OCI-LY1 (cell line): ENCODE results near the gene DICER1.

Experiments used
- H2AFZ ChIP-seq: fragments of 200-600 bp; sonication (generic), shearing (Covaris generic); 2 replicates; pipeline ENCODE4 v1.6.0; 2014; ENCODE audit warnings: antibody characterized with exemption, mild to moderate bottlenecking, low read length
- H3F3A ChIP-seq: fragments of 200-600 bp; sonication (generic), shearing (Covaris generic); 2 replicates; pipeline ENCODE4 v1.6.0; 2014; ENCODE audit warnings: mild to moderate bottlenecking, antibody characterized with exemption, low read length, moderate library complexity; ENCODE audit not compliant: insufficient read depth
- H3K27ac ChIP-seq: fragments of 200-600 bp; sonication (generic); 2 replicates; pipeline ENCODE4 v1.5.1; 2014; ENCODE audit warnings: low read length, mixed run types, mild to moderate bottlenecking, low read depth; ENCODE audit not compliant: poor library complexity, severe bottlenecking
- H3K27me3 ChIP-seq: fragments of 200-600 bp; sonication (generic); 2 replicates; pipeline ENCODE4 v1.6.0; 2014; ENCODE audit warnings: antibody characterized with exemption, mild to moderate bottlenecking, low read length, moderate library complexity; ENCODE audit not compliant: insufficient read depth
- H3K36me3 ChIP-seq: fragments of 200-600 bp; sonication (generic); 2 replicates; pipeline ENCODE4 v1.6.1; 2014; ENCODE audit warnings: mild to moderate bottlenecking, antibody characterized with exemption, low read length, moderate library complexity, mixed read lengths; ENCODE audit not compliant: insufficient read depth
- H3K4me1 ChIP-seq: fragments of 200-600 bp; sonication (generic); 2 replicates; pipeline ENCODE4 v1.5.1; 2014; ENCODE audit warnings: mild to moderate bottlenecking, low read length, moderate library complexity; ENCODE audit not compliant: insufficient read depth, severe bottlenecking
- H3K4me2 ChIP-seq: fragments of 200-600 bp; sonication (generic), shearing (Covaris generic); 2 replicates; pipeline ENCODE4 v1.6.1; 2014; ENCODE audit warnings: low read length
- H3K4me3 ChIP-seq: fragments of 200-600 bp; sonication (generic); 2 replicates; pipeline ENCODE4 v1.5.1; 2014; ENCODE audit warnings: low read length, low read depth, mild to moderate bottlenecking, mixed read lengths; ENCODE audit not compliant: poor library complexity, severe bottlenecking
- H3K79me2 ChIP-seq: fragments of 200-600 bp; shearing (Covaris generic); 2 replicates; pipeline ENCODE4 v1.6.1; 2016; ENCODE audit warnings: mixed run types, low read length, mixed read lengths; ENCODE audit not compliant: insufficient read depth
- H3K9ac ChIP-seq: fragments of 200-600 bp; sonication (generic), shearing (Covaris generic); 2 replicates; pipeline ENCODE4 v1.6.1; 2014; ENCODE audit warnings: mild to moderate bottlenecking, low read length, mixed read lengths
- H3K9me2 ChIP-seq: fragments of 200-600 bp; sonication (generic), shearing (Covaris generic); 2 replicates; pipeline ENCODE4 v1.6.1; 2014; ENCODE audit warnings: low read depth, mild to moderate bottlenecking, low read length, mixed read lengths
- H3K9me3 ChIP-seq: fragments of 200-600 bp; shearing (Covaris generic); 2 replicates; pipeline ENCODE4 v1.6.1; 2014; ENCODE audit warnings: low read length, mixed read lengths
- H4K20me1 ChIP-seq: fragments of 200-600 bp; sonication (generic), shearing (Covaris generic); 2 replicates; pipeline ENCODE4 v1.6.0; 2016; ENCODE audit warnings: mild to moderate bottlenecking, low read length; ENCODE audit not compliant: insufficient read depth
- EZH2 ChIP-seq: fragments of 200-600 bp; sonication (generic), shearing (Covaris generic); IDR thresholded peaks from 2 replicates; pipeline ENCODE4 v1.8.0; 2017; ENCODE audit warnings: borderline replicate concordance, mixed run types, mild to moderate bottlenecking, antibody characterized with exemption, low read length, moderate library complexity, mixed read lengths
- TF ChIP-seq, protein P1 (sequence below): fragments of 200-600 bp; sonication (generic), shearing (Covaris generic); IDR thresholded peaks from 2 replicates; pipeline ENCODE4 v1.5.1; 2017; ENCODE audit warnings: mild to moderate bottlenecking, antibody characterized with exemption, low read length, moderate library complexity, mixed read lengths

DICER1 gene

DNA sequence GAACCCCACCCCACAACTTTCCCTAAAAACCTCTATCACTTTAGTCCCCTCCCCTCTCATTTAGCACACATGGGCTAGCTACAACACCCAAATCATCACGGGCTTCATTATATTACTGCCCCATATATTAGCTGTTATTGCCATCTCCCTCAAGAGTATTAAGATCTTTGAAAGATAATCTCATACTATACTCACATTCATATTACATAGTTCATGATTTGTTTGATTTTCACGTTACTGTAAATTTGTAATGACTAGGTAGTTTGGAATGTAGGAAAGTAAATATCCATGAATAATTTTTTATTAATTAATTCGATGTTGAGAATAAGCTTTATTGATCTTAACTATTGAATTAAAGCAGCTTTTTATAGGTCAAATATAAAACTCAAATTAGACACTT lies 7.9 kb downstream of the DICER1 start:
- Histone ChIP-seq H3K9ac (no peak overlapping the region), H3K4me3 (no peak overlapping the region), H4K20me1 (no peaks in the 10 kb centered on the region), H3K79me2 (peaks cover 83% of the 10 kb centered on the region), H3K27ac (no peak overlapping the region), H3K27me3 (no peaks in the 10 kb centered on the region), H3K9me2 (no peaks in the 10 kb centered on the region), H3K4me1 (peaks cover 9% of the 10 kb centered on the region), H3K9me3 (peaks cover 3% of the 10 kb centered on the region; the same call in 1 of the 2 replicates), H3K36me3 (peaks cover 10% of the 10 kb centered on the region), H3K4me2 (no peak overlapping the region), H2AFZ (no peak overlapping the region), H3F3A (no peaks in the 10 kb centered on the region)
- TF ChIP-seq EZH2, result no peak
- TF ChIP-seq, protein P1, sequence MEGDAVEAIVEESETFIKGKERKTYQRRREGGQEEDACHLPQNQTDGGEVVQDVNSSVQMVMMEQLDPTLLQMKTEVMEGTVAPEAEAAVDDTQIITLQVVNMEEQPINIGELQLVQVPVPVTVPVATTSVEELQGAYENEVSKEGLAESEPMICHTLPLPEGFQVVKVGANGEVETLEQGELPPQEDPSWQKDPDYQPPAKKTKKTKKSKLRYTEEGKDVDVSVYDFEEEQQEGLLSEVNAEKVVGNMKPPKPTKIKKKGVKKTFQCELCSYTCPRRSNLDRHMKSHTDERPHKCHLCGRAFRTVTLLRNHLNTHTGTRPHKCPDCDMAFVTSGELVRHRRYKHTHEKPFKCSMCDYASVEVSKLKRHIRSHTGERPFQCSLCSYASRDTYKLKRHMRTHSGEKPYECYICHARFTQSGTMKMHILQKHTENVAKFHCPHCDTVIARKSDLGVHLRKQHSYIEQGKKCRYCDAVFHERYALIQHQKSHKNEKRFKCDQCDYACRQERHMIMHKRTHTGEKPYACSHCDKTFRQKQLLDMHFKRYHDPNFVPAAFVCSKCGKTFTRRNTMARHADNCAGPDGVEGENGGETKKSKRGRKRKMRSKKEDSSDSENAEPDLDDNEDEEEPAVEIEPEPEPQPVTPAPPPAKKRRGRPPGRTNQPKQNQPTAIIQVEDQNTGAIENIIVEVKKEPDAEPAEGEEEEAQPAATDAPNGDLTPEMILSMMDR, result no peak

DNA sequence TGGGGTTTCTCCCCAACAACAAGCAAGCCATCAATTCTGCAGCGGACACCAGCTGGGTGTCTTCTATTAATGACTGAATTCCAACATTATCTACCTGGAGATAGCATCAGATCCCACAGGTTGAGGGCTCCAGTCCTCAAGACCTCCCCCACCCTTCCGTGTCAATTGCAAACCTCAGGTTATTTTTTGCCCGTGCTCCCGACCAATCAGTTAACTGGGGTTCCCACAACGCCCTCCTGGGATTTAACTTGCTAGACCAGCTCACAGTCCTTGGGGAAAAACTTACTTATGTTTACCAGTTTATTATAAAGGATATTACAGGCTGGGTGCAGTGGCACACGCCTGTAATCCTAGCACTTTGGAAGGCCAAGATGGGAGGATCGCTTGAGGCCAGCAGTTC lies 9.7 kb downstream of the DICER1 start:
- no peak overlapping the region for H3K27ac ChIP-seq
- no peaks in the 10 kb centered on the region for H3K9me2 ChIP-seq
- no peaks in the 10 kb centered on the region for H4K20me1 ChIP-seq
- peaks cover 18% of the 10 kb centered on the region for H3K4me1 ChIP-seq
- no peak overlapping the region for H3K4me2 ChIP-seq
- H3K36me3 ChIP-seq, result peaks cover 10% of the 10 kb centered on the region
- H2AFZ ChIP-seq, result no peak overlapping the region
- no peak overlapping the region for H3K9ac ChIP-seq
- peaks cover 3% of the 10 kb centered on the region; the same call in 1 of the 2 replicates for H3K9me3 ChIP-seq
- H3K79me2 ChIP-seq, result peaks cover 81% of the 10 kb centered on the region
- no peaks in the 10 kb centered on the region for H3K27me3 ChIP-seq
- no peak overlapping the region for H3K4me3 ChIP-seq
- H3F3A ChIP-seq, result no peaks in the 10 kb centered on the region
- TF ChIP-seq EZH2, result no peak
- TF ChIP-seq, protein P1, result no peak

DNA sequence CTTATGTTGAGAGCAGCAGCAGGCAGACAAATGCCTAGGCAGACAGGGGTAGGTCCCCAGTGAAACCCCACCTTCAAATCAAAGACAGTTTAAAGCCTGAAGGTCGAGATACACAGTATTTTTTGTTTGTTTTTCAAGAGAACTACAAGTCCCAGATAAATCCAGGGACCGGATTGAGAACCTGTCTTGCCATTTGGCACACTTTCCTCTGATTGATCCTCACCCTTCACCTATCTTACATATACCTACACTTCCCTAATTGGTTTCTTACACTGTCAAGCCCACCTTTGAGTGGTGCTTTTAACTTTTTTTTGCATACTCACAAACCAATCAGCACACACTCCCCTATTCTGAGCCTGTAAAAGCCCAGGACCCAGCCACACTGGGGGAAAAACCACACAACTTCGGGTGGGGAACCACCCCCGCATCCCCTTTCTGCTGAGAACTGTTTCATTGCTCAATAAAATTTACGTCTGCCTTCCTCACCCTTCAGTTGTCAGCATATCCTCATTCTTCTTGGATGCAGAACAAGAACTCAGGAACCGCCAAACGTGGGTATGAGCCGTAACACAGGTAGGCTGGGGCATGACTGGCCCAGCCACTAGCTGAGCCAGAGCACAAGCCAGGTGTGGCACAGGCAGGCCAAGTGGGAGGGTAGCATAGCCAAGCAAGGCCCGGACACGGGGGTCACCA lies 11.1 kb downstream of the DICER1 start:
- Histone ChIP-seq H3K9me3 (peaks cover 3% of the 10 kb centered on the region; the same call in 1 of the 2 replicates), H3K4me2 (no peak overlapping the region), H3K9me2 (no peaks in the 10 kb centered on the region), H3K79me2 (peaks cover 80% of the 10 kb centered on the region), H3K4me1 (peaks cover 28% of the 10 kb centered on the region), H3K27ac (no peak overlapping the region), H4K20me1 (no peaks in the 10 kb centered on the region; the same call in 1 of the 2 replicates), H2AFZ (no peak overlapping the region), H3K27me3 (no peaks in the 10 kb centered on the region), H3K36me3 (peaks cover 10% of the 10 kb centered on the region), H3K4me3 (no peak overlapping the region), H3F3A (no peaks in the 10 kb centered on the region), H3K9ac (no peak overlapping the region)
- TF ChIP-seq, protein P1, result no peak
- no peak for TF ChIP-seq EZH2
